ENCODE measurements around the gene KLHL21.

Gene KLHL21

GRCh38 chr1:6622396-6623152 is 19.9 kb upstream of the KLHL21 start:
- intact Hi-C loops (cut with DNase I; ENCODE audit: low total_unique reads): no loop called here
- Histone ChIP-seq H3K36me3 (peaks cover 28 to 53% (median 42%) of the 10 kb centered on the region in 3 donors), H3K27ac (no peak overlapping the region), H3K9me3 (no peaks in the 10 kb centered on the region), H3K4me1 (peaks cover 0 to 44% (median 17%) of the 10 kb centered on the region in 4 donors), H3K27me3 (no peaks in the 10 kb centered on the region), H3K4me3 (no peak overlapping the region)
- no peak for TF ChIP-seq CTCF (IDR thresholded peaks at IDR 0.05)
- DNase-seq: no peak

- no peak for DNase-seq
- Histone ChIP-seq H3K4me1 (peaks cover 0 to 37% (median 13%) of the 10 kb centered on the region in 4 donors), H3K9me3 (no peaks in the 10 kb centered on the region), H3K36me3 (peaks cover 28 to 52% (median 38%) of the 10 kb centered on the region in 3 donors), H3K27me3 (no peaks in the 10 kb centered on the region), H3K4me3 (no peak overlapping the region), H3K27ac (no peak overlapping the region)
- no peak for TF ChIP-seq CTCF (IDR thresholded peaks at IDR 0.05)
- intact Hi-C loops (cut with DNase I; ENCODE audit: low total_unique reads): no loop called here
Measured at GRCh38 chr1:6621429-6622391, 19.0 kb upstream of the KLHL21 start.

GRCh38 chr1:6619045-6619444 is 16.4 kb upstream of the KLHL21 start:
- no peak for TF ChIP-seq CTCF (IDR thresholded peaks at IDR 0.05)
- peaks cover 0 to 28% (median 7%) of the 10 kb centered on the region in 4 donors for H3K4me1 ChIP-seq
- no peaks in the 10 kb centered on the region for H3K9me3 ChIP-seq
- no peak overlapping the region for H3K27ac ChIP-seq
- H3K36me3 ChIP-seq: peaks cover 28 to 52% (median 38%) of the 10 kb centered on the region in 3 donors
- DNase-seq: no peak
- no peaks in the 10 kb centered on the region for H3K27me3 ChIP-seq
- intact Hi-C loops (cut with DNase I; ENCODE audit: low total_unique reads): no loop called here
- H3K4me3 ChIP-seq: no peak overlapping the region

GRCh38 chr1:6614929-6615785 is 12.5 kb upstream of the KLHL21 start:
- peaks cover 8 to 26% (median 17%) of the 10 kb centered on the region in 3 donors for H3K36me3 ChIP-seq
- H3K4me1 ChIP-seq: peaks cover 0 to 35% (median 18%) of the 10 kb centered on the region in 4 donors
- H3K27me3 ChIP-seq: no peaks in the 10 kb centered on the region
- no peak for TF ChIP-seq CTCF (IDR thresholded peaks at IDR 0.05)
- peak overlapping the region; percentile 98 to 99 for H3K27ac ChIP-seq
- peak overlapping the region; percentile 95 to 100 for H3K4me3 ChIP-seq
- no peak for DNase-seq
- H3K9me3 ChIP-seq: no peaks in the 10 kb centered on the region
- intact Hi-C loops (cut with DNase I; ENCODE audit: low total_unique reads): no loop called here
